Measurements from ENCODE around the gene KIR3DL1.
"Not testable (repeated sequence)": the region's sequence is repeated elsewhere in the genome, so short reads cannot be mapped to it uniquely, and the experiment has no call there.

KIR3DL1 gene

GRCh38 chr19:54816251-54816650, at the start of gene KIR3DL1:
TSS of gene KIR3DL1 (plus strand) at chr19:54816468.
- not testable (repeated sequence) for DNase-seq

- not testable (repeated sequence) for DNase-seq
These were observed 46.6 kb upstream of the KIR3DL1 start, which contains the start of gene KIR2DL1 for GRCh38 chr19:54769646-54770045. TSS of gene KIR2DL1 (plus strand) at chr19:54769793. CDS start at chr19:54769851, 58 bp downstream.

GRCh38 chr19:54770511-54770910, 45.8 kb upstream of the KIR3DL1 start:
- DNase-seq: not testable (repeated sequence)

- not testable (repeated sequence) for DNase-seq
These were observed 45.0 kb upstream of the KIR3DL1 start for GRCh38 chr19:54771018-54771960.

- not testable (repeated sequence) for DNase-seq
These were observed 43.6 kb upstream of the KIR3DL1 start for GRCh38 chr19:54772666-54773065.

GRCh38 chr19:54775095-54775815, 41.0 kb upstream of the KIR3DL1 start:
- not testable (repeated sequence) for DNase-seq

GRCh38 chr19:54775830-54776229, 40.4 kb upstream of the KIR3DL1 start:
- not testable (repeated sequence) for DNase-seq

GRCh38 chr19:54777851-54778250, 38.4 kb upstream of the KIR3DL1 start:
- DNase-seq: not testable (repeated sequence)

- DNase-seq: peak; percentile 43 to 51
These were observed 37.4 kb upstream of the KIR3DL1 start for GRCh38 chr19:54778896-54779295.

- not testable (repeated sequence) for DNase-seq
These were observed 33.4 kb upstream of the KIR3DL1 start for GRCh38 chr19:54782916-54783315.

- not testable (repeated sequence) for DNase-seq
These were observed 30.1 kb upstream of the KIR3DL1 start for GRCh38 chr19:54786091-54786723.

GRCh38 chr19:54788154-54788553, 28.1 kb upstream of the KIR3DL1 start:
- peak; percentile 4 to 5 for DNase-seq

- no peak for DNase-seq
These were observed 25.6 kb upstream of the KIR3DL1 start for GRCh38 chr19:54790711-54791110.

- DNase-seq: no peak
These were observed 24.8 kb upstream of the KIR3DL1 start for GRCh38 chr19:54791476-54791875.

GRCh38 chr19:54792814-54793213, 23.5 kb upstream of the KIR3DL1 start:
- peak; percentile 17 to 19 for DNase-seq

- peak; percentile 91 to 93 for DNase-seq
These were observed 20.5 kb upstream of the KIR3DL1 start for GRCh38 chr19:54795758-54796157.

GRCh38 chr19:54803410-54803809, 12.9 kb upstream of the KIR3DL1 start, which contains the start of gene KIR2DL4:
TSS of gene KIR2DL4 (plus strand) at chr19:54803610. CDS start at chr19:54803652, 42 bp downstream.
- no peak for DNase-seq

- DNase-seq: no peak
These were observed 12.2 kb upstream of the KIR3DL1 start for GRCh38 chr19:54804101-54804500.

- DNase-seq: no peak
These were observed 11.7 kb upstream of the KIR3DL1 start for GRCh38 chr19:54804571-54804970.

- DNase-seq: no peak
These were observed 10.4 kb upstream of the KIR3DL1 start for GRCh38 chr19:54805665-54806515.

GRCh38 chr19:54806516-54806838, 9.8 kb upstream of the KIR3DL1 start:
- no peak for DNase-seq

- DNase-seq: not testable (repeated sequence)
These were observed 1.7 kb upstream of the KIR3DL1 start for GRCh38 chr19:54814571-54814970.

Measured in AML-193 (cell line).